ENCODE measurements around the gene PLEKHG3.

DNA sequence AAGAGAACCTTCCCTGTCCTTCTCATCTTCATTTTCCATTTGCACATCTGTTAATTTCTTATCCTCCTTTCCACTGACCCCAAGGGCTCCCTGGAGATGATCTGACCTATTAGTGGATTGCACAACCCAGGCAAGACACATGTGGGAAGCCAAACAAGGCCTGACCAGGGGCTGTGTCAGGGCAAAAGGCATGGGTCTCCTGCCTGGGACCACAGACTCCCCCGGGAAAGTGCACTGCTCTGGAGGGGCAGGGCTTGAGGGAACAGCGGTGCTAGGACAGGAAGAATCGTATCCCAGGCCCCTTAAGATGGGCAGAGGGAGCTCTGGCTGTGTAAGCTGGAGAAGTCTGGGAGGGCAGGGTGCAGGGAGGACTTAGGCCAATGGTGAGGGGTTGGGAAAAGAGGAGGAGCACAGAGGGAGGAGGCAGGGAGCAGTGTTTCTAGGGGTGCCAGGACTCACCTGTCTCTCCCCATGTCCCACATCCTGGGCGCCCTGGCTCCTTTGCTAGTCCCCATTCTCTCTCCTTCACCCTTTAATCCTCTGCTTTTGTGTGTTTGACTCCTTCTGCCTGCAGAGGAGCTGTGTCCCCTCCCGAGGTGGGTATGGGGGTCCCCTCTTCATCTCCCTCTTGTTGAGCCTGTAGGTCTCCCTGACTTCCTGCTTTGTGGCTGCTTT is 25.3 kb downstream of the PLEKHG3 start:
- no peak for TF ChIP-seq HOXA9 (CRISPR knock-in tag; IDR thresholded peaks at IDR 0.05; ENCODE audit: borderline replicate concordance)
- no peak for TF ChIP-seq CBX1 (IDR thresholded peaks at IDR 0.05; ENCODE audit: low read depth)
